Measurements from ENCODE around the gene PARD3B.

- TF ChIP-seq CTCF (IDR thresholded peaks at IDR 0.05) (no peak), POLR2A (IDR thresholded peaks at IDR 0.05) (no peak)
Observed at GRCh38 chr2:204496779-204497178, 48.5 kb upstream of the PARD3B start.
